Measurements from ENCODE around the gene LAIR2. TPM values are rescaled to one million over a fixed set of nuclear protein-coding genes. Genes with fewer than 3 reads are reported as not detected.
"Not testable (repeated sequence)": the region's sequence is repeated elsewhere in the genome, so short reads cannot be mapped to it uniquely, and the experiment has no call there.

Gene LAIR2
- polyA plus RNA-seq, 6 donors from 2014 or later = 0.55 to 0.93 (median 0.66) TPM; not detected in 3

GRCh38 chr19:54509200-54509940, 6.7 kb downstream of the LAIR2 start:
- not testable (repeated sequence) for H3K36me3 Mint-ChIP-seq, H3K9me3 Mint-ChIP-seq
- peaks cover 11 to 25% (median 24%) of the 10 kb centered on the region in 3 donors for H3K4me1 Mint-ChIP-seq
- DNase-seq = peak; percentile 19
- peak overlapping the region in 1 of 6 donors; percentile 20 for H3K27ac Mint-ChIP-seq
- peaks cover 19 to 49% (median 45%) of the 10 kb centered on the region in 3 donors for H3K27me3 Mint-ChIP-seq
- H3K4me3 Mint-ChIP-seq = peak overlapping the region in 1 of 8 donors; percentile 32
- ATAC-seq (ENCODE audit: low read depth in 2 of 2) = peak; percentile 95 to 99

- H3K36me3 Mint-ChIP-seq = no peaks in the 10 kb centered on the region
- H3K27ac Mint-ChIP-seq = no peak overlapping the region
- H3K27me3 Mint-ChIP-seq = peaks cover 27 to 63% (median 62%) of the 10 kb centered on the region in 3 donors
- DNase-seq (no peak), ATAC-seq (ENCODE audit: low read depth in 2 of 2) (no peak)
- peak overlapping the region in 1 of 8 donors; percentile 48 for H3K4me3 Mint-ChIP-seq
- H3K9me3 Mint-ChIP-seq = peaks cover 0 to 9% (median 2%) of the 10 kb centered on the region in 7 donors
- H3K4me1 Mint-ChIP-seq = peaks cover 0 to 9% (median 4%) of the 10 kb centered on the region in 3 donors
Observed at GRCh38 chr19:54515156-54515555, 12.5 kb downstream of the LAIR2 start.

GRCh38 chr19:54517483-54517882, 14.9 kb downstream of the LAIR2 start:
- peak; percentile 33 for DNase-seq
- Mint-ChIP-seq H3K4me3 (no peak overlapping the region), H3K27me3 (peaks cover 41 to 65% (median 63%) of the 10 kb centered on the region in 3 donors), H3K4me1 (peaks cover 21 to 26% (median 26%) of the 10 kb centered on the region in 3 donors), H3K27ac (peak overlapping the region in 1 of 6 donors; percentile 65), H3K9me3 (peaks cover 0 to 9% (median 2%) of the 10 kb centered on the region in 7 donors), H3K36me3 (no peaks in the 10 kb centered on the region)
- peak; percentile 53 to 68 for ATAC-seq (ENCODE audit: low read depth in 2 of 2)

- DNase-seq = no peak
- peaks cover 40 to 54% (median 52%) of the 10 kb centered on the region in 3 donors for H3K27me3 Mint-ChIP-seq
- H3K4me3 Mint-ChIP-seq = peak overlapping the region in 1 of 8 donors; percentile 29
Observed at GRCh38 chr19:54518844-54519243, 16.2 kb downstream of the LAIR2 start.

GRCh38 chr19:54521022-54521859, 18.6 kb downstream of the LAIR2 start:
- H3K27ac Mint-ChIP-seq = peak overlapping the region in 3 of 6 donors; percentile 11 to 59 (median 57)
- no peaks in the 10 kb centered on the region for H3K36me3 Mint-ChIP-seq
- DNase-seq (no peak), ATAC-seq (ENCODE audit: low read depth in 2 of 2) (peak; percentile 25 to 43)
- peaks cover 22 to 31% (median 27%) of the 10 kb centered on the region in 3 donors for H3K4me1 Mint-ChIP-seq
- H3K9me3 Mint-ChIP-seq = peaks cover 0 to 9% (median 2%) of the 10 kb centered on the region in 7 donors
- H3K27me3 Mint-ChIP-seq = peaks cover 32 to 52% (median 35%) of the 10 kb centered on the region in 3 donors
- peak overlapping the region; percentile 23 to 83 (median 69) for H3K4me3 Mint-ChIP-seq

More at GRCh38 chr19:54518844-54519243, 16.2 kb downstream of the LAIR2 start:
- ATAC-seq (ENCODE audit: low read depth in 2 of 2) = no peak
- Mint-ChIP-seq H3K36me3 (no peaks in the 10 kb centered on the region), H3K27ac (no peak overlapping the region), H3K9me3 (peaks cover 0 to 9% (median 2%) of the 10 kb centered on the region in 7 donors), H3K4me1 (peaks cover 22 to 32% (median 27%) of the 10 kb centered on the region in 3 donors)

- ATAC-seq (ENCODE audit: low read depth in 2 of 2) (no peak), DNase-seq (no peak)
- Mint-ChIP-seq H3K4me1 (peaks cover 22 to 31% (median 27%) of the 10 kb centered on the region in 3 donors), H3K36me3 (peaks cover 0 to 5% of the 10 kb centered on the region in 2 donors), H3K27ac (peak overlapping the region in 3 of 6 donors; percentile 7 to 68 (median 44)), H3K9me3 (peaks cover 0 to 9% (median 2%) of the 10 kb centered on the region in 7 donors), H3K27me3 (peaks cover 32 to 55% (median 36%) of the 10 kb centered on the region in 3 donors), H3K4me3 (peak overlapping the region in 5 of 8 donors; percentile 58 to 83 (median 78))
Observed at GRCh38 chr19:54521860-54522513, 19.4 kb downstream of the LAIR2 start.

- ATAC-seq (ENCODE audit: low read depth in 2 of 2) (no peak), DNase-seq (no peak)
- H3K27me3 Mint-ChIP-seq = peaks cover 26 to 53% (median 29%) of the 10 kb centered on the region in 3 donors
- H3K4me3 Mint-ChIP-seq = peak overlapping the region in 1 of 8 donors; percentile 42
- H3K27ac Mint-ChIP-seq = no peak overlapping the region
- peaks cover 0 to 4% (median 0%) of the 10 kb centered on the region in 7 donors for H3K9me3 Mint-ChIP-seq
- peaks cover 0 to 9% of the 10 kb centered on the region in 2 donors for H3K36me3 Mint-ChIP-seq
- H3K4me1 Mint-ChIP-seq = peaks cover 22 to 31% (median 23%) of the 10 kb centered on the region in 3 donors
Observed at GRCh38 chr19:54523403-54523802, 20.8 kb downstream of the LAIR2 start.

- Mint-ChIP-seq H3K36me3 (peaks cover 0 to 9% of the 10 kb centered on the region in 2 donors), H3K4me1 (peaks cover 17 to 30% (median 19%) of the 10 kb centered on the region in 3 donors), H3K9me3 (no peaks in the 10 kb centered on the region), H3K27ac (no peak overlapping the region), H3K27me3 (peaks cover 18 to 36% (median 23%) of the 10 kb centered on the region in 3 donors), H3K4me3 (no peak overlapping the region)
- ATAC-seq (ENCODE audit: low read depth in 2 of 2) (no peak), DNase-seq (no peak)
Observed at GRCh38 chr19:54525636-54526035, 23.0 kb downstream of the LAIR2 start.

- no peak overlapping the region for H3K4me3 Mint-ChIP-seq
- peaks cover 6 to 35% (median 16%) of the 10 kb centered on the region in 3 donors for H3K27me3 Mint-ChIP-seq
- peaks cover 0 to 9% of the 10 kb centered on the region in 2 donors for H3K36me3 Mint-ChIP-seq
- no peak for ATAC-seq (ENCODE audit: low read depth in 2 of 2)
- H3K4me1 Mint-ChIP-seq = peaks cover 5 to 21% (median 6%) of the 10 kb centered on the region in 3 donors
- no peak for DNase-seq
- no peaks in the 10 kb centered on the region for H3K9me3 Mint-ChIP-seq
- no peak overlapping the region for H3K27ac Mint-ChIP-seq
Observed at GRCh38 chr19:54526972-54527371, 24.3 kb downstream of the LAIR2 start.

GRCh38 chr19:54530866-54531265, 28.2 kb downstream of the LAIR2 start:
- Mint-ChIP-seq H3K36me3 (peaks cover 0 to 9% of the 10 kb centered on the region in 2 donors), H3K27ac (no peak overlapping the region), H3K4me1 (peaks cover 10 to 30% (median 22%) of the 10 kb centered on the region in 3 donors), H3K4me3 (no peak overlapping the region), H3K9me3 (no peaks in the 10 kb centered on the region), H3K27me3 (peaks cover 6 to 30% (median 20%) of the 10 kb centered on the region in 3 donors)
- DNase-seq = no peak
- ATAC-seq (ENCODE audit: low read depth in 2 of 2) = no peak

GRCh38 chr19:54532528-54532927, 29.9 kb downstream of the LAIR2 start:
- Mint-ChIP-seq H3K4me3 (peak overlapping the region in 7 of 8 donors; percentile 23 to 81 (median 46)), H3K27ac (no peak overlapping the region), H3K9me3 (no peaks in the 10 kb centered on the region), H3K27me3 (peaks cover 6 to 33% (median 8%) of the 10 kb centered on the region in 3 donors), H3K4me1 (peaks cover 10 to 30% (median 22%) of the 10 kb centered on the region in 3 donors), H3K36me3 (no peaks in the 10 kb centered on the region)
- DNase-seq (no peak), ATAC-seq (ENCODE audit: low read depth in 2 of 2) (peak; percentile 47 to 51)

- Mint-ChIP-seq H3K36me3 (peaks cover 0 to under 1% of the 10 kb centered on the region in 2 donors), H3K4me1 (peaks cover 10 to 30% (median 22%) of the 10 kb centered on the region in 3 donors), H3K27me3 (peaks cover 6 to 33% (median 8%) of the 10 kb centered on the region in 3 donors), H3K4me3 (no peak overlapping the region), H3K27ac (no peak overlapping the region), H3K9me3 (no peaks in the 10 kb centered on the region)
- ATAC-seq (ENCODE audit: low read depth in 2 of 2) (no peak), DNase-seq (no peak)
Observed at GRCh38 chr19:54533476-54533875, 30.8 kb downstream of the LAIR2 start.

All from naive B cell (primary cell).